Measurements from ENCODE around the gene ARHGEF39.

DNA sequence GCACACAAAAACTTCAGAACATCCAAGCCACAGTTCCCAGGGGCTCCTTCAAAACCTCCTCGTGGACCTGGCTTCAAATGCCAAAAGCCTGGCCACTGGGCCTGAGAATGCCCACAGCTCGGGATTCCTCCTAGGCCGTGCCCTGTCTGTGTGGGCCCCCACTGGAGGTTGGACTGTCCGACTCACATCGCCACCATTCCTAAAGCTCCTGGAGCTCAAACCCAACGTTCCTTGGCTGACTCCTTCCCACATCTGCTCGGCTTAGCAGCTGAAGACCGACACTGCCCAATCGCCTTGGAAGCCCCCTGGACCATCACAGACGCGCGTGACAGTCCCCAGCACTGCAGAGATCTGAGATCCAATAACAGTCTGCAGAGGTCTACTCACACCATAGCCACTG is 21.9 kb downstream of the ARHGEF39 start:
- TF ChIP-seq, protein P1, sequence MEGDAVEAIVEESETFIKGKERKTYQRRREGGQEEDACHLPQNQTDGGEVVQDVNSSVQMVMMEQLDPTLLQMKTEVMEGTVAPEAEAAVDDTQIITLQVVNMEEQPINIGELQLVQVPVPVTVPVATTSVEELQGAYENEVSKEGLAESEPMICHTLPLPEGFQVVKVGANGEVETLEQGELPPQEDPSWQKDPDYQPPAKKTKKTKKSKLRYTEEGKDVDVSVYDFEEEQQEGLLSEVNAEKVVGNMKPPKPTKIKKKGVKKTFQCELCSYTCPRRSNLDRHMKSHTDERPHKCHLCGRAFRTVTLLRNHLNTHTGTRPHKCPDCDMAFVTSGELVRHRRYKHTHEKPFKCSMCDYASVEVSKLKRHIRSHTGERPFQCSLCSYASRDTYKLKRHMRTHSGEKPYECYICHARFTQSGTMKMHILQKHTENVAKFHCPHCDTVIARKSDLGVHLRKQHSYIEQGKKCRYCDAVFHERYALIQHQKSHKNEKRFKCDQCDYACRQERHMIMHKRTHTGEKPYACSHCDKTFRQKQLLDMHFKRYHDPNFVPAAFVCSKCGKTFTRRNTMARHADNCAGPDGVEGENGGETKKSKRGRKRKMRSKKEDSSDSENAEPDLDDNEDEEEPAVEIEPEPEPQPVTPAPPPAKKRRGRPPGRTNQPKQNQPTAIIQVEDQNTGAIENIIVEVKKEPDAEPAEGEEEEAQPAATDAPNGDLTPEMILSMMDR (IDR thresholded peaks at IDR 0.05; ENCODE audit: low read depth, low read length): no peak
- no peak for TF ChIP-seq POLR2A (IDR thresholded peaks at IDR 0.05; ENCODE audit: extremely low read depth, insufficient read length)
- TF ChIP-seq, protein P2, sequence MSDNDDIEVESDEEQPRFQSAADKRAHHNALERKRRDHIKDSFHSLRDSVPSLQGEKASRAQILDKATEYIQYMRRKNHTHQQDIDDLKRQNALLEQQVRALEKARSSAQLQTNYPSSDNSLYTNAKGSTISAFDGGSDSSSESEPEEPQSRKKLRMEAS (IDR thresholded peaks at IDR 0.05; ENCODE audit: low read depth, low read length): no peak
- no peak for TF ChIP-seq MYC (IDR thresholded peaks at IDR 0.05; ENCODE audit: low read depth, low read length)
